ENCODE data around the gene PCDH10.

DNA sequence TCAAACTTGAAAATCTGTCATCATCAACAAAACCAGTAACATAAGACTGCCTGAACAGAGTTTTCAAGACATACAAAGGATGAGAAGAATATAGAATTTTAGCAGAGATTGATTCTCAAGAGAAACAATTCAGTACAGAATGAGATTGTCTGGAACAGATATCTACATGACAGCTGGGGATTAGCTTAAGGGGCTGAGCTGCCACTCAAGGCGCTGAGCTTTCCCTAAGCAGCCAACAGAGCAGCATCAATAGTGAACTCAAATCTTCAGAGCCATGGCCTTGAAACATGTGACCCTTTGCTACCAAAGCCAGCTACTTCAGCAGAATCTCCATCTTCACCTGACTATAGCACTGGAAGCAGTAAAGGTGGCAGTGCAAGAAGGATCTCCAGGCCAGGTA, 24.3 kb upstream of the PCDH10 start:
- TF ChIP-seq, protein P1, sequence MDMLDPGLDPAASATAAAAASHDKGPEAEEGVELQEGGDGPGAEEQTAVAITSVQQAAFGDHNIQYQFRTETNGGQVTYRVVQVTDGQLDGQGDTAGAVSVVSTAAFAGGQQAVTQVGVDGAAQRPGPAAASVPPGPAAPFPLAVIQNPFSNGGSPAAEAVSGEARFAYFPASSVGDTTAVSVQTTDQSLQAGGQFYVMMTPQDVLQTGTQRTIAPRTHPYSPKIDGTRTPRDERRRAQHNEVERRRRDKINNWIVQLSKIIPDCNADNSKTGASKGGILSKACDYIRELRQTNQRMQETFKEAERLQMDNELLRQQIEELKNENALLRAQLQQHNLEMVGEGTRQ (IDR thresholded peaks at IDR 0.05; ENCODE audit: low read depth, low read length): no peak
- TF ChIP-seq POLR2A (IDR thresholded peaks at IDR 0.05; ENCODE audit: low read depth, low read length) (no peak), RAD21 (IDR thresholded peaks at IDR 0.05; ENCODE audit: low read length) (no peak)
- TF ChIP-seq, protein P2, sequence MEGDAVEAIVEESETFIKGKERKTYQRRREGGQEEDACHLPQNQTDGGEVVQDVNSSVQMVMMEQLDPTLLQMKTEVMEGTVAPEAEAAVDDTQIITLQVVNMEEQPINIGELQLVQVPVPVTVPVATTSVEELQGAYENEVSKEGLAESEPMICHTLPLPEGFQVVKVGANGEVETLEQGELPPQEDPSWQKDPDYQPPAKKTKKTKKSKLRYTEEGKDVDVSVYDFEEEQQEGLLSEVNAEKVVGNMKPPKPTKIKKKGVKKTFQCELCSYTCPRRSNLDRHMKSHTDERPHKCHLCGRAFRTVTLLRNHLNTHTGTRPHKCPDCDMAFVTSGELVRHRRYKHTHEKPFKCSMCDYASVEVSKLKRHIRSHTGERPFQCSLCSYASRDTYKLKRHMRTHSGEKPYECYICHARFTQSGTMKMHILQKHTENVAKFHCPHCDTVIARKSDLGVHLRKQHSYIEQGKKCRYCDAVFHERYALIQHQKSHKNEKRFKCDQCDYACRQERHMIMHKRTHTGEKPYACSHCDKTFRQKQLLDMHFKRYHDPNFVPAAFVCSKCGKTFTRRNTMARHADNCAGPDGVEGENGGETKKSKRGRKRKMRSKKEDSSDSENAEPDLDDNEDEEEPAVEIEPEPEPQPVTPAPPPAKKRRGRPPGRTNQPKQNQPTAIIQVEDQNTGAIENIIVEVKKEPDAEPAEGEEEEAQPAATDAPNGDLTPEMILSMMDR (conservative IDR thresholded peaks at IDR 0.05; ENCODE audit: low read depth, low read length): no peak
